NOMO-1 treated with dmso at 0.1 percent for 144 hours (cell line): ENCODE measurements around the gene STXBP5.

ENCODE experiments used
- DNase-seq: peaks from one replicate; lab custom pipeline; 2025; ENCODE audit not compliant: unreplicated experiment; lab: John Stamatoyannopoulos, UW

Gene STXBP5

GRCh38 chr6:147204060-147204785 lies at the start of gene STXBP5:
TSS of gene STXBP5 (plus strand) at chr6:147204417. CDS start at chr6:147204533, 116 bp downstream.
- no peak for DNase-seq

GRCh38 chr6:147154454-147154853 lies 49.8 kb upstream of the STXBP5 start:
- DNase-seq, result no peak

GRCh38 chr6:147156218-147156617 lies 48.0 kb upstream of the STXBP5 start:
- no peak for DNase-seq

GRCh38 chr6:147156799-147157382 lies 47.3 kb upstream of the STXBP5 start:
- no peak for DNase-seq

GRCh38 chr6:147157930-147158329 lies 46.3 kb upstream of the STXBP5 start:
- no peak for DNase-seq

GRCh38 chr6:147158881-147159280 lies 45.3 kb upstream of the STXBP5 start:
- DNase-seq, result peak; percentile 59

GRCh38 chr6:147159536-147160374 lies 44.5 kb upstream of the STXBP5 start:
- DNase-seq, result no peak

- no peak for DNase-seq
Measured at GRCh38 chr6:147160593-147160992, 43.6 kb upstream of the STXBP5 start.

- no peak for DNase-seq
Measured at GRCh38 chr6:147161253-147161973, 42.8 kb upstream of the STXBP5 start.

- DNase-seq, result no peak
Measured at GRCh38 chr6:147161974-147162495, 42.2 kb upstream of the STXBP5 start.

- DNase-seq, result no peak
Measured at GRCh38 chr6:147164761-147165160, 39.5 kb upstream of the STXBP5 start.

- no peak for DNase-seq
Measured at GRCh38 chr6:147166360-147166944, 37.8 kb upstream of the STXBP5 start.

GRCh38 chr6:147166992-147167391 lies 37.2 kb upstream of the STXBP5 start:
- no peak for DNase-seq

GRCh38 chr6:147167576-147168461 lies 36.4 kb upstream of the STXBP5 start:
- DNase-seq, result no peak

GRCh38 chr6:147169529-147169928 lies 34.7 kb upstream of the STXBP5 start:
- no peak for DNase-seq

- no peak for DNase-seq
Measured at GRCh38 chr6:147170269-147170668, 33.9 kb upstream of the STXBP5 start.

- DNase-seq, result no peak
Measured at GRCh38 chr6:147173140-147173539, 31.1 kb upstream of the STXBP5 start.

GRCh38 chr6:147173675-147174308 lies 30.4 kb upstream of the STXBP5 start:
- no peak for DNase-seq

GRCh38 chr6:147176795-147177194 lies 27.4 kb upstream of the STXBP5 start:
- no peak for DNase-seq
